K562 (cell line): ENCODE measurements around the gene CACTIN. TPM values are rescaled to one million over a fixed set of nuclear protein-coding genes. Genes with fewer than 3 reads are reported as not detected.
A peak's percentile ranks its signal among the peaks of the same experiment; 100 is the strongest.

Experiments used
- ARNT ChIP-seq, 2 experiments: fragments of 450-650 bp; IDR thresholded peaks; 2 replicates each; pipeline ENCODE4 v1.6.1; 2016; ENCODE audit warnings: mild to moderate bottlenecking in 1 of 2
- ATF1 ChIP-seq, 2 experiments: fragments of 450-650 bp in 1 of 2; IDR thresholded peaks; 2 replicates each; pipeline ENCODE4 v1.6.1; 2016; ENCODE audit warnings: missing compliant biosample characterization in 1 of 2, missing genetic modification characterization in 1 of 2
- DMBX1 ChIP-seq: fragments of 250-450 bp; sonication (Bioruptor Pico); IDR thresholded peaks from 2 replicates; pipeline ENCODE4 v1.8.0; 2022; ENCODE audit warnings: inconsistent platforms, mild to moderate bottlenecking, moderate library complexity, borderline replicate concordance
- ETV5 ChIP-seq: sonication (generic); formaldehyde crosslinking; IDR thresholded peaks from 2 replicates; pipeline ENCODE4 v1.4.0; 2020; ENCODE audit warnings: low read depth, mild to moderate bottlenecking, missing genetic modification reagents
- FOXM1 ChIP-seq, 2 experiments: fragments of 450-650 bp in 1 of 2; sonication (generic) in 1 of 2; formaldehyde crosslinking in 1 of 2; IDR thresholded peaks; 2 replicates each; pipeline versions ENCODE4 v1.6.1 to v1.9.0; 2017 to 2022; ENCODE audit warnings: low read depth in 2 of 2, mild to moderate bottlenecking in 2 of 2, missing genetic modification reagents in 1 of 2, moderate library complexity in 1 of 2
- HDAC6 ChIP-seq: IDR thresholded peaks from 2 replicates; pipeline ENCODE4 v1.6.1; 2012; ENCODE audit warnings: low read depth, mild to moderate bottlenecking, control low read depth, inconsistent platforms, low read length, moderate library complexity
- KAT7 ChIP-seq: sonication (generic); formaldehyde crosslinking; IDR thresholded peaks from 2 replicates; pipeline ENCODE4 v1.8.0; 2022; ENCODE audit warnings: missing genetic modification reagents, mild to moderate bottlenecking, borderline replicate concordance
- KDM1A ChIP-seq, 2 experiments: fragments of 450-650 bp; IDR thresholded peaks; 2 replicates each; pipeline ENCODE4 v1.6.1; 2016; ENCODE audit warnings: mild to moderate bottlenecking in 2 of 2
- KHSRP ChIP-seq: fragments of 450-650 bp; IDR thresholded peaks from 2 replicates; pipeline ENCODE4 v1.6.1; 2017
- NCOA2 ChIP-seq, 2 experiments: fragments of 450-650 bp; IDR thresholded peaks; 2 replicates each; pipeline ENCODE4 v1.6.1; 2018; ENCODE audit warnings: mild to moderate bottlenecking in 2 of 2, moderate library complexity in 1 of 2; ENCODE audit not compliant: partially characterized antibody in 2 of 2
- NCOA4 ChIP-seq: fragments of 450-650 bp; IDR thresholded peaks from 2 replicates; pipeline ENCODE4 v1.6.1; 2018; ENCODE audit warnings: mild to moderate bottlenecking; ENCODE audit not compliant: partially characterized antibody
- PHB2 ChIP-seq: fragments of 450-650 bp; IDR thresholded peaks from 2 replicates; pipeline ENCODE4 v1.6.1; 2017; ENCODE audit warnings: low read depth
- PHTF2 ChIP-seq: fragments of 250-450 bp; sonication (Bioruptor Pico); IDR thresholded peaks from 2 replicates; pipeline ENCODE4 v1.5.0; 2021; ENCODE audit warnings: mild to moderate bottlenecking
- POLR2G ChIP-seq: fragments of 200-400 bp; formaldehyde crosslinking; IDR thresholded peaks from 2 replicates; pipeline ENCODE4 v1.6.1; 2017; ENCODE audit warnings: low read depth, mild to moderate bottlenecking, antibody characterized with exemption, low read length, moderate library complexity
- POLR2H ChIP-seq: IDR thresholded peaks from 2 replicates; pipeline ENCODE4 v1.6.1; 2016; ENCODE audit warnings: missing genetic modification characterization, low read depth, mild to moderate bottlenecking, control low read depth, missing compliant biosample characterization, moderate library complexity
- STAG1 ChIP-seq: sonication (generic); formaldehyde crosslinking; IDR thresholded peaks from 2 replicates; pipeline ENCODE4 v1.5.0; 2020; ENCODE audit warnings: missing genetic modification reagents, borderline replicate concordance
- TFAM ChIP-seq: fragments of 250-450 bp; sonication (Bioruptor Pico); conservative IDR thresholded peaks from 2 replicates; pipeline ENCODE4 v1.5.0; 2021; ENCODE audit warnings: mild to moderate bottlenecking, moderate library complexity
- TFAP4 ChIP-seq: sonication (generic); formaldehyde crosslinking; IDR thresholded peaks from 2 replicates; pipeline ENCODE4 v1.8.0; 2022; ENCODE audit warnings: missing genetic modification reagents, mild to moderate bottlenecking, moderate library complexity, borderline replicate concordance
- YY1 ChIP-seq, 3 experiments: IDR thresholded peaks; 2 replicates each; pipeline ENCODE4 v1.6.1; 2011; ENCODE audit warnings: low read length in 2 of 3, mild to moderate bottlenecking in 2 of 3, moderate library complexity in 2 of 3, borderline replicate concordance in 1 of 3, control low read depth in 1 of 3, low read depth in 1 of 3; ENCODE audit not compliant: insufficient read depth in 3 of 3, insufficient replicate concordance in 2 of 3, control insufficient read depth in 1 of 3, insufficient read length in 1 of 3; ENCODE audit errors: extremely low read depth in 1 of 3
- ZNF12 ChIP-seq: sonication (generic); formaldehyde crosslinking; IDR thresholded peaks from 2 replicates; pipeline ENCODE4 v1.4.0; 2020; ENCODE audit warnings: mild to moderate bottlenecking, missing genetic modification reagents
- ZNF165 ChIP-seq: fragments of 250-450 bp; sonication (Bioruptor Pico); IDR thresholded peaks from 2 replicates; pipeline ENCODE4 v1.4.0; 2020; ENCODE audit warnings: borderline replicate concordance
- ZNF253 ChIP-seq: fragments of 250-450 bp; sonication (Bioruptor Pico); conservative IDR thresholded peaks from 2 replicates; pipeline ENCODE4 v1.6.1; 2021; ENCODE audit warnings: mild to moderate bottlenecking
- ZNF561 ChIP-seq: fragments of 450-650 bp; formaldehyde crosslinking; conservative IDR thresholded peaks from 2 replicates; pipeline ENCODE4 v1.4.0; 2020; ENCODE audit warnings: mild to moderate bottlenecking, moderate library complexity
- ZNF583 ChIP-seq: fragments of 250-450 bp; sonication (Bioruptor Pico); IDR thresholded peaks from 2 replicates; pipeline ENCODE4 v1.4.0; 2020
- ZNF584 ChIP-seq: fragments of 200-800 bp; sonication (Bioruptor generic); IDR thresholded peaks from 2 replicates; pipeline ENCODE4 v1.6.1; 2016; ENCODE audit warnings: low read depth, mild to moderate bottlenecking, missing genetic modification characterization, missing compliant biosample characterization
- ZNF766 ChIP-seq: fragments of 200-800 bp; sonication (Bioruptor generic); conservative IDR thresholded peaks from 2 replicates; pipeline ENCODE4 v1.6.1; 2016; ENCODE audit warnings: missing genetic modification characterization, missing compliant biosample characterization
- ZNF780A ChIP-seq: fragments of 250-450 bp; sonication (Bioruptor Pico); IDR thresholded peaks from 2 replicates; pipeline ENCODE4 v1.5.0; 2021; ENCODE audit warnings: mild to moderate bottlenecking
- ZNF785 ChIP-seq: fragments of 250-450 bp; sonication (Bioruptor Pico); IDR thresholded peaks from 2 replicates; pipeline ENCODE4 v1.4.0; 2020; ENCODE audit warnings: mild to moderate bottlenecking
- polyA plus RNA-seq, 8 experiments: library from polyadenylated mRNA; depleted of rRNA in 4 of 8; stranded (reverse) in 5 of 8; unstranded in 3 of 8; fragments of >200 nt; fragmentation: Nextera tagmentation in 2 of 8; fragmentation: Illumina TruSeq in 1 of 8; extraction: Ambion mirVana in 2 of 8; extraction: Trizol in 1 of 8; gene quantifications; 2 replicates each; pipeline versions ENCODE4 v1.2.1 to v1.2.3, GENCODE V29; 2011 to 2014; ENCODE audit warnings: inconsistent platforms in 1 of 8, missing spikeins in 1 of 8
- total RNA-seq, 7 experiments: library from RNA; depleted of rRNA in 6 of 7; stranded (reverse); fragments of >200 nt in 6 of 7; fragmentation: Illumina TruSeq in 2 of 7; extraction: Trizol in 2 of 7; gene quantifications; 2 replicates each; pipeline versions ENCODE4 v1.2.1 to v1.2.3, GENCODE V29; 2011 to 2021; ENCODE audit warnings: low replicate concordance in 1 of 7

CACTIN gene
- total and polyA plus RNA-seq, 9 of the 15 experiments (the other 6 are each of a cell fraction or from before 2014, with no cell fraction given): 0.15 to 49.2 (median 15.0) TPM

GRCh38 chr19:3626473-3627350 lies at the start of gene CACTIN (continued):
- TF ChIP-seq ATF1 (CRISPR knock-in tag; IDR thresholded peaks at IDR 0.05) (no peak), ATF1 (tag; IDR thresholded peaks at IDR 0.05) (peak; percentile 90), POLR2H (tag) (no peak), ZNF583 (CRISPR knock-in tag) (no peak), ZNF561 (no peak), NCOA2 (IDR thresholded peaks at IDR 0.05; ENCODE audit: partially characterized antibody in 2 of 2) (peak in 1 of 2 experiments; percentile 100), STAG1 (no peak), KHSRP (no peak), PHB2 (no peak), FOXM1 (IDR thresholded peaks at IDR 0.05; ENCODE audit: low read depth) (peak; percentile 72; the same call in 1 of the 2 replicates), FOXM1 (CRISPR knock-in tag; IDR thresholded peaks at IDR 0.05; ENCODE audit: low read depth) (no peak), YY1 (IDR thresholded peaks at IDR 0.05; ENCODE audit: borderline replicate concordance in 1 of 3, control insufficient read depth in 1 of 3, extremely low read depth in 1 of 3, insufficient read depth in 3 of 3, insufficient read length in 1 of 3, insufficient replicate concordance in 2 of 3, low read depth in 1 of 3, low read length in 2 of 3) (peak in 2 of 3 experiments; percentile 42 to 59), ARNT (IDR thresholded peaks at IDR 0.05) (no peak), KAT7 (CRISPR knock-in tag) (0 out of 2 replicates have a peak, but pooled peaks have one; percentile 78), ZNF165 (no peak), ZNF12 (CRISPR knock-in tag) (0 out of 2 replicates have a peak, but pooled peaks have one; percentile 42), ETV5 (CRISPR knock-in tag) (0 out of 2 replicates have a peak, but pooled peaks have one; percentile 56), HDAC6 (0 out of 2 replicates have a peak, but pooled peaks have one; percentile 32), NCOA4 (no peak), TFAM (no peak), KDM1A (IDR thresholded peaks at IDR 0.05) (no peak), POLR2G (peak; percentile 99), ZNF785 (CRISPR knock-in tag) (no peak), ZNF584 (CRISPR knock-in tag) (no peak), ZNF253 (no peak), TFAP4 (CRISPR knock-in tag) (peak; percentile 84), DMBX1 (CRISPR knock-in tag) (no peak), ZNF780A (CRISPR knock-in tag) (no peak), ZNF766 (peak; percentile 63; the same call in 1 of the 2 replicates), PHTF2 (CRISPR knock-in tag) (no peak)
